ENCODE data around the gene EPHB3.

The EPHB3 gene

GRCh38 chr3:184582646-184583577, 21.3 kb downstream of the EPHB3 start:
- no peak for DNase-seq

GRCh38 chr3:184583578-184584451, 22.2 kb downstream of the EPHB3 start:
- no peak for DNase-seq

GRCh38 chr3:184584464-184584891, 22.9 kb downstream of the EPHB3 start:
- no peak for DNase-seq

- no peak for DNase-seq
These were observed 24.0 kb downstream of the EPHB3 start for GRCh38 chr3:184585545-184585944.

GRCh38 chr3:184586851-184587250, 25.3 kb downstream of the EPHB3 start:
- DNase-seq = no peak

- DNase-seq = no peak
These were observed 27.2 kb downstream of the EPHB3 start for GRCh38 chr3:184588776-184589175.

GRCh38 chr3:184590795-184591194, 29.2 kb downstream of the EPHB3 start:
- no peak for DNase-seq

- DNase-seq = no peak
These were observed 30.2 kb downstream of the EPHB3 start for GRCh38 chr3:184591789-184592188.

GRCh38 chr3:184592371-184593219, 31.0 kb downstream of the EPHB3 start:
- DNase-seq = no peak

GRCh38 chr3:184593220-184593927, 31.8 kb downstream of the EPHB3 start:
- no peak for DNase-seq

- no peak for DNase-seq
These were observed 32.3 kb downstream of the EPHB3 start for GRCh38 chr3:184593928-184594303.

GRCh38 chr3:184594371-184595001, 32.9 kb downstream of the EPHB3 start:
- no peak for DNase-seq

- DNase-seq = no peak
These were observed 34.1 kb downstream of the EPHB3 start for GRCh38 chr3:184595726-184596125.

GRCh38 chr3:184596233-184596632, 34.6 kb downstream of the EPHB3 start:
- DNase-seq = no peak

- no peak for DNase-seq
These were observed 35.4 kb downstream of the EPHB3 start for GRCh38 chr3:184596886-184597575.

GRCh38 chr3:184597829-184598573, 36.4 kb downstream of the EPHB3 start:
- DNase-seq = no peak

GRCh38 chr3:184598574-184598927, 37.0 kb downstream of the EPHB3 start:
- DNase-seq = no peak

GRCh38 chr3:184599143-184599542, 37.6 kb downstream of the EPHB3 start:
- DNase-seq = no peak

GRCh38 chr3:184600685-184601377, 39.2 kb downstream of the EPHB3 start:
- DNase-seq = no peak
